SK-N-MC (cell line): ENCODE measurements around the gene PDZD4.

Source experiments
- EZH2 ChIP-seq: fragments of 200-600 bp; sonication (generic); IDR thresholded peaks from one replicate; pipeline ENCODE4 v1.6.1; 2017; ENCODE audit warnings: antibody characterized with exemption
- FOXP2 ChIP-seq: optimal IDR thresholded peaks from 2 replicates; pipeline ENCODE3; 2011; ENCODE audit warnings: mild to moderate bottlenecking, moderate library complexity; ENCODE audit not compliant: insufficient read depth; ENCODE audit errors: extremely low read length, control extremely low read depth
- POLR2AphosphoS5 ChIP-seq: IDR thresholded peaks from 2 replicates; pipeline ENCODE4 v1.6.1; 2012; ENCODE audit warnings: mild to moderate bottlenecking, low read depth, low read length, borderline replicate concordance

GRCh38 chrX:153772316-153773217 lies 57.8 kb downstream of the PDZD4 start:
- TF ChIP-seq EZH2 (no peak), POLR2AphosphoS5 (no peak), FOXP2 (no peak)
